ENCODE data around the gene SLC35A1. TPM values are rescaled to one million over a fixed set of nuclear protein-coding genes. Genes with fewer than 3 reads are reported as not detected.

Gene SLC35A1
- total RNA-seq, 1 experiment from 2014 or later = 6.4 TPM

DNA sequence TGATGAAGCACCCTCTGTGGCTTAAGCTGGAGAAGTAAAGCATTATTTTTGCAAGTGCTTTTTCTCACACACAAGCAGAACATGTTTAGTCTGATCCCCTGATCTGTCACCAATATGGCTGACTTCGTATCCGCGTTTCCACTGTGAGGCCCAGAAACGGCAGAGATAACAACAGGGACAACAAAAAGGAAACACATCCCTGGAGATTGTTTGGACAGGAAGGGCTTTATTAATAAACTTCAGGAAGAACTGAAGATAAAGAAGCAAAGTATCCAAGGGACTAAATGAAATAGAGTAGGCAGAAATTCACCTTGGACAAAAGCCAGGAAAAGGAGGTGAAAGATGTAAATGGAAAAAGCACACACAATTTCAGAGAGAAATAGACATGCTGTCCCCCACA lies 67.8 kb downstream of the SLC35A1 start:
- no peak overlapping the region for H3K27ac Mint-ChIP-seq
- no peak for TF ChIP-seq CREM (CRISPR knock-in tag; IDR thresholded peaks at IDR 0.05)
- TF ChIP-seq GABPB1 (CRISPR knock-in tag; IDR thresholded peaks at IDR 0.05) = no peak
- TF ChIP-seq ZNF121 (CRISPR knock-in tag; IDR thresholded peaks at IDR 0.05) = no peak
- TF ChIP-seq CBFB (CRISPR knock-in tag; IDR thresholded peaks at IDR 0.05; ENCODE audit: low read depth) = no peak
- TF ChIP-seq ESRRA (CRISPR knock-in tag; IDR thresholded peaks at IDR 0.05; ENCODE audit: borderline replicate concordance) = no peak
- no peak for TF ChIP-seq ZMAT4 (CRISPR knock-in tag; IDR thresholded peaks at IDR 0.05)
- TF ChIP-seq, protein P1, sequence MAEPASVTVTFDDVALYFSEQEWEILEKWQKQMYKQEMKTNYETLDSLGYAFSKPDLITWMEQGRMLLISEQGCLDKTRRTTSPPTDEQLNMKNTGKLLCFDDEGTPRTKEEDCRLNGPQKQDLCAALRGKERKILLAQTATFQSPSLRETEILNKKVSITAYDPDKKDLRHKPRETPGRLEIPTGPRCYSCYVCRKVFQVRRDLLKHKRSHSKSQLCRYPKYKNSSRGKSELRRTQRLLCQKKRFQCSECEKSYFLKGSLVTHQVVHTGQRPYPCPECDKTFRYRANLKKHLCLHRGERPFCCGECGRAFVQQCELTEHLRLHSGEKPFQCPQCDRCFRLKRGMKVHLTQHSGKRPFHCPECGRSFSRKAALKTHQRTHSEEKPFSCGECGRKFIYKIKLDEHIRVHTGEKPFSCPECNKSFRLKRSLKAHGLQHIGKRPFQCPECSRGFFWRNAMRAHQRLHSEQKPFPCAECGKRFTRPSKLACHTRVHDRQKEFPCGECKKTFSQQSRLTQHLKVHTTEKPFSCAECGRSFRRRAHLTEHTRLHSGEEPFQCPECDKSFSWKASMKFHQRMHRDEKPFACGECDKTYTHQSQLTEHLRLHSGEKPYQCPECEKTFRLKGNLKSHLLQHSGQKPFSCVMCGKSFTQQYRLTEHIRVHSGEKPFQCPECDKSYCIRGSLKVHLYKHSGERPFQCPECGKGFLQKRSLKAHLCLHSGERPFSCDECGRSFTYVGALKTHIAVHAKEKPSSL (CRISPR knock-in tag; conservative IDR thresholded peaks at IDR 0.05) = no peak
- no peak for TF ChIP-seq FOXJ3 (CRISPR knock-in tag; IDR thresholded peaks at IDR 0.05; ENCODE audit: borderline replicate concordance)
- no peak for TF ChIP-seq ZNF138 (CRISPR knock-in tag; conservative IDR thresholded peaks at IDR 0.05)
- no peak for TF ChIP-seq OVOL2 (CRISPR knock-in tag; IDR thresholded peaks at IDR 0.05; ENCODE audit: borderline replicate concordance)
- TF ChIP-seq, protein P2, sequence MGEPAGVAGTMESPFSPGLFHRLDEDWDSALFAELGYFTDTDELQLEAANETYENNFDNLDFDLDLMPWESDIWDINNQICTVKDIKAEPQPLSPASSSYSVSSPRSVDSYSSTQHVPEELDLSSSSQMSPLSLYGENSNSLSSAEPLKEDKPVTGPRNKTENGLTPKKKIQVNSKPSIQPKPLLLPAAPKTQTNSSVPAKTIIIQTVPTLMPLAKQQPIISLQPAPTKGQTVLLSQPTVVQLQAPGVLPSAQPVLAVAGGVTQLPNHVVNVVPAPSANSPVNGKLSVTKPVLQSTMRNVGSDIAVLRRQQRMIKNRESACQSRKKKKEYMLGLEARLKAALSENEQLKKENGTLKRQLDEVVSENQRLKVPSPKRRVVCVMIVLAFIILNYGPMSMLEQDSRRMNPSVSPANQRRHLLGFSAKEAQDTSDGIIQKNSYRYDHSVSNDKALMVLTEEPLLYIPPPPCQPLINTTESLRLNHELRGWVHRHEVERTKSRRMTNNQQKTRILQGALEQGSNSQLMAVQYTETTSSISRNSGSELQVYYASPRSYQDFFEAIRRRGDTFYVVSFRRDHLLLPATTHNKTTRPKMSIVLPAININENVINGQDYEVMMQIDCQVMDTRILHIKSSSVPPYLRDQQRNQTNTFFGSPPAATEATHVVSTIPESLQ (CRISPR knock-in tag; IDR thresholded peaks at IDR 0.05) = no peak
- TF ChIP-seq SP1 (CRISPR knock-in tag; conservative IDR thresholded peaks at IDR 0.05) = no peak
- TF ChIP-seq MXD4 (CRISPR knock-in tag; IDR thresholded peaks at IDR 0.05; ENCODE audit: borderline replicate concordance) = no peak
- TF ChIP-seq, protein P3, sequence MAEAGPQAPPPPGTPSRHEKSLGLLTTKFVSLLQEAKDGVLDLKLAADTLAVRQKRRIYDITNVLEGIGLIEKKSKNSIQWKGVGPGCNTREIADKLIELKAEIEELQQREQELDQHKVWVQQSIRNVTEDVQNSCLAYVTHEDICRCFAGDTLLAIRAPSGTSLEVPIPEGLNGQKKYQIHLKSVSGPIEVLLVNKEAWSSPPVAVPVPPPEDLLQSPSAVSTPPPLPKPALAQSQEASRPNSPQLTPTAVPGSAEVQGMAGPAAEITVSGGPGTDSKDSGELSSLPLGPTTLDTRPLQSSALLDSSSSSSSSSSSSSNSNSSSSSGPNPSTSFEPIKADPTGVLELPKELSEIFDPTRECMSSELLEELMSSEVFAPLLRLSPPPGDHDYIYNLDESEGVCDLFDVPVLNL (CRISPR knock-in tag; IDR thresholded peaks at IDR 0.05; ENCODE audit: borderline replicate concordance, low read depth) = no peak
- no peak for TF ChIP-seq TEAD1 (CRISPR knock-in tag; IDR thresholded peaks at IDR 0.05)
- no peak for TF ChIP-seq TEAD4 (CRISPR knock-in tag; IDR thresholded peaks at IDR 0.05)
- TF ChIP-seq RORB (CRISPR knock-in tag; IDR thresholded peaks at IDR 0.05) = no peak
- TF ChIP-seq, protein P4, sequence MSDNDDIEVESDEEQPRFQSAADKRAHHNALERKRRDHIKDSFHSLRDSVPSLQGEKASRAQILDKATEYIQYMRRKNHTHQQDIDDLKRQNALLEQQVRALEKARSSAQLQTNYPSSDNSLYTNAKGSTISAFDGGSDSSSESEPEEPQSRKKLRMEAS (CRISPR knock-in tag; IDR thresholded peaks at IDR 0.05) = no peak
- peaks cover 52% of the 10 kb centered on the region for H3K36me3 Mint-ChIP-seq
- POLR2A ChIA-PET = no interaction called here
- CTCF ChIA-PET = interaction anchor here (0.6 kb wide), 2 partner anchors 25 to 476 kb away, joined by 3 read pairs; no protein-coding TSS in a partner anchor
- no peak for DNase-seq (ENCODE audit: low spot score)
- ATAC-seq = no peak
- no peak overlapping the region for H3K4me3 Mint-ChIP-seq
- H3K27me3 Mint-ChIP-seq (ENCODE audit: low read depth) = no peaks in the 10 kb centered on the region
- no peaks in the 10 kb centered on the region for H3K4me1 Mint-ChIP-seq
- H3K9me3 Mint-ChIP-seq = peaks cover 10% of the 10 kb centered on the region

GRCh38 chr6:87541041-87541440 lies 68.3 kb downstream of the SLC35A1 start:
- peaks cover 10% of the 10 kb centered on the region for H3K9me3 Mint-ChIP-seq
- H3K4me3 Mint-ChIP-seq = no peak overlapping the region

More at GRCh38 chr6:87541041-87541440, 68.3 kb downstream of the SLC35A1 start:
- ChIA-PET POLR2A (no interaction called here), CTCF (interaction anchor here (0.6 kb wide), 1 partner anchor 26 kb away, joined by 3 read pairs; no protein-coding TSS in a partner anchor)
- H3K27me3 Mint-ChIP-seq (ENCODE audit: low read depth) = no peaks in the 10 kb centered on the region
- H3K36me3 Mint-ChIP-seq = peaks cover 52% of the 10 kb centered on the region
- no peak overlapping the region for H3K27ac Mint-ChIP-seq
- DNase-seq (ENCODE audit: low spot score) = no peak
- H3K4me1 Mint-ChIP-seq = no peaks in the 10 kb centered on the region
- no peak for ATAC-seq
- TF ChIP-seq, protein P5, sequence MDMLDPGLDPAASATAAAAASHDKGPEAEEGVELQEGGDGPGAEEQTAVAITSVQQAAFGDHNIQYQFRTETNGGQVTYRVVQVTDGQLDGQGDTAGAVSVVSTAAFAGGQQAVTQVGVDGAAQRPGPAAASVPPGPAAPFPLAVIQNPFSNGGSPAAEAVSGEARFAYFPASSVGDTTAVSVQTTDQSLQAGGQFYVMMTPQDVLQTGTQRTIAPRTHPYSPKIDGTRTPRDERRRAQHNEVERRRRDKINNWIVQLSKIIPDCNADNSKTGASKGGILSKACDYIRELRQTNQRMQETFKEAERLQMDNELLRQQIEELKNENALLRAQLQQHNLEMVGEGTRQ (CRISPR knock-in tag; IDR thresholded peaks at IDR 0.05) = no peak
- TF ChIP-seq ESRRA (CRISPR knock-in tag; IDR thresholded peaks at IDR 0.05; ENCODE audit: borderline replicate concordance) (no peak), SOX15 (CRISPR knock-in tag; IDR thresholded peaks at IDR 0.05) (no peak)

Measured in WTC11 (cell line).